Measurements from ENCODE around the gene NELFE. TPM values are rescaled to one million over a fixed set of nuclear protein-coding genes. Genes with fewer than 3 reads are reported as not detected.
"Not testable (repeated sequence)": the region's sequence is repeated elsewhere in the genome, so short reads cannot be mapped to it uniquely, and the experiment has no call there.

Gene NELFE
- polyA plus RNA-seq, 1 donor, result 69.7 TPM

DNA sequence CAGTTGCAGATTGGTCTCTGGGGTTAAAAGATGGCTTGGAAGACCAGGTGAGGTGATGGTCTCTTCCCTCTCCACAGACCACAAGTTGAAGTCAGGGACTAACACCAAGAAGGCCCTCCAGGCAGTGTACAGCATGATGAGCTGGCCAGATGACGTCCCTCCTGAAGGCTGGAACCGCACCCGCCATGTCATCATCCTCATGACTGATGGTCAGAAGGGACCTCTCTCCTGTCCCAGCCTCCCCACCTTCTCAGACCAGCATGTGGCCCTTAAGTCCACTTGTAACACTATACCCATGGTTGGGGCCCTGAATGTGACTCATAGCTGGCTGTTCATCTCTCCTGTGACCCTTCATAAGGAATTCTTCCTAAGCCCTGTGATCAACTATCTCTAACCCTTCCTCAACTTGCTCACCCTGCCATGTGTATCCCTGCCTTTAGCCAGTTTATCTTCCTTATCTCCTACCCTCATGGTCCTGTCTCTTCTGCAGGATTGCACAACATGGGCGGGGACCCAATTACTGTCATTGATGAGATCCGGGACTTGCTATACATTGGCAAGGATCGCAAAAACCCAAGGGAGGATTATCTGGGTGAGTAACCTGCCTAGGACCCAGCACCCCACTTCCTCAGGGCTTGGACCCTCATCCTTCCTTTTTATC, 9.9 kb downstream of the NELFE start:
- DNase-seq, result no peak

DNA sequence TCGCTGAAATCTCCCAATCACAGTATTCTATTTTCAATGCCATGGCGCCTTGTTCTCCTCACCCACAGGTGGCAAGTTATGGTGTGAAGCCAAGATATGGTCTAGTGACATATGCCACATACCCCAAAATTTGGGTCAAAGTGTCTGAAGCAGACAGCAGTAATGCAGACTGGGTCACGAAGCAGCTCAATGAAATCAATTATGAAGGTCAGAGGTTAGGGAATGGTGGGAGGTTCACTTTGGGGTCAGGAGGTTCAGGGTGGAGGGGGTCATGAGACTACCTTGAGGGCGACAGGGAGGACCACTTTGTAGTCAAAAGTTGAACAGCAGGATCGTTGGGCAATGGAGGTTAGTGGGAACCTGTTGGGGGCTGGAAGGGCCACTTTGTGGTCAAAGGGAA, 10.5 kb downstream of the NELFE start:
- DNase-seq, result no peak

DNA sequence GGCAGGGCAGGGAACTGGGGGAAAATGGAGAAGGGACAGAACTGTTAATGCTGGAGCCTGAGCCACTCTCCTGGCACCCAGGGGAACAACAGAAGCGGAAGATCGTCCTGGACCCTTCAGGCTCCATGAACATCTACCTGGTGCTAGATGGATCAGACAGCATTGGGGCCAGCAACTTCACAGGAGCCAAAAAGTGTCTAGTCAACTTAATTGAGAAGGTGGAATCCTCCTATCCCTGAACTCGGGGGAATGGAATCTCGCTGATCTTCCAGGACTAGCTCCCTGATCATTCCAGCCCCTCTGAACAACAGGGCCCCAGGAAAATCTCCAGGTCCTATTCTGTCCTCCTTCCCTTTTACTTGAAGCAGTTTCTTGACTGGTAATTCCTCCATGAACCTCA, 10.9 kb downstream of the NELFE start:
- no peak for DNase-seq

DNA sequence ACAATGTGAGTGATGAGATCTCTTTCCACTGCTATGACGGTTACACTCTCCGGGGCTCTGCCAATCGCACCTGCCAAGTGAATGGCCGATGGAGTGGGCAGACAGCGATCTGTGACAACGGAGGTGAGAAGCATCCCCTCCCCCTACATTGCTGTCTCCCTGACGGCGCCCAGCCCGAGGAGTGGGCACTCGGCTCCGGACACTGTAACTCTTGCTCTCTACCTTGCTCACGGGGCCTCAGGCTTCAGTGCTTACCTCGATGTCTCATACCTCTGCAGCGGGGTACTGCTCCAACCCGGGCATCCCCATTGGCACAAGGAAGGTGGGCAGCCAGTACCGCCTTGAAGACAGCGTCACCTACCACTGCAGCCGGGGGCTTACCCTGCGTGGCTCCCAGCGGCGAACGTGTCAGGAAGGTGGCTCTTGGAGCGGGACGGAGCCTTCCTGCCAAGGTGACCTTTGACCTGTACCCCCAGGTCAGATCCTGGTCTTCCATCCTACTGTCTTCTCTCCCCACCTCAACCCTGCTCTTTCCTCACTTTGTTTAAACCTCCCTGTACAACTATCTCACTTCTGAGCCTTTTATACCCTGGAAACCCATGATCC, 11.6 kb downstream of the NELFE start:
- DNase-seq, result no peak

DNA sequence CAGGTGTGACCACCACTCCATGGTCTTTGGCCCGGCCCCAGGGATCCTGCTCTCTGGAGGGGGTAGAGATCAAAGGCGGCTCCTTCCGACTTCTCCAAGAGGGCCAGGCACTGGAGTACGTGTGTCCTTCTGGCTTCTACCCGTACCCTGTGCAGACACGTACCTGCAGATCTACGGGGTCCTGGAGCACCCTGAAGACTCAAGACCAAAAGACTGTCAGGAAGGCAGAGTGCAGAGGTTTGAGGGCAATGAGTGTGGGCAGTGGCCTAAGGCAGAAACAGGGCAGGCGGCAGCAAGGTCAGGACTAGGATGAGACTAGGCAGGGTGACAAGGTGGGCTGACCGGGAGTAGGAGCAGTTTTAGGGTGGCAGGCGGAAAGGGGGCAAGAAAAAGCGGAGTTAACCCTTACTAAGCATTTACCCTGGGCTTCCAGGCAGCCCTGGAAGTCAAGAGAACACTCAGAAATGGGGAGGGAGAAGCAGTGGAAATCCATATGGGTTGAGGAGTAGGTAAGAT, 12.3 kb downstream of the NELFE start:
- no peak for DNase-seq

DNA sequence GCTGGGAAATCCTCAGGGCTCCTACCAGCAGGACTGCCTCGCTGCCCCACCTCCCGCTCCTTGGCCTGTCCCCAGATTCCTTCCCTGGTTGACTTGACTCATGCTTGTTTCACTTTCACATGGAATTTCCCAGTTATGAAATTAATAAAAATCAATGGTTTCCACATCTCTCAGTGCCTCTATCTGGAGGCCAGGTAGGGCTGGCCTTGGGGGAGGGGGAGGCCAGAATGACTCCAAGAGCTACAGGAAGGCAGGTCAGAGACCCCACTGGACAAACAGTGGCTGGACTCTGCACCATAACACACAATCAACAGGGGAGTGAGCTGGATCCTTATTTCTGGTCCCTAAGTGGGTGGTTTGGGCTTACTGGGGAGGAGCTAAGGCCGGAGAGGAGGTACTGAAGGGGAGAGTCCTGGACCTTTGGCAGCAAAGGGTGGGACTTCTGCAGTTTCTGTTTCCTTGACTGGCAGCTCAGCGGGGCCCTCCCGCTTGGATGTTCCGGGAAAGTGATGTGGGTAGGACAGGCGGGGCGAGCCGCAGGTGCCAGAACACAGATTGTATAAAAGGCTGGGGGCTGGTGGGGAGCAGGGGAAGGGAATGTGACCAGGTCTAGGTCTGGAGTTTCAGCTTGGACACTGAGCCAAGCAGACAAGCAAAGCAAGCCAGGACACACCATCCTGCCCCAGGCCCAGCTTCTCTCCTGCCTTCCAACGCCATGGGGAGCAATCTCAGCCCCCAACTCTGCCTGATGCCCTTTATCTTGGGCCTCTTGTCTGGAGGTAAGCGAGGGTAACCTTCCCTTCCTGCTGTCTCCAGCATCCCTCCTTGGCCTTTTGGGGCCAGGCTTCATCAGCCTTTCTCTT, 13.0 kb downstream of the NELFE start, which contains the start of gene CFB:
Gene CFB (plus strand): TSS at position 589 of the 863 bp plus-strand sequence. CDS start 127 bp downstream, at position 716.
- peak; percentile 64 for DNase-seq

DNA sequence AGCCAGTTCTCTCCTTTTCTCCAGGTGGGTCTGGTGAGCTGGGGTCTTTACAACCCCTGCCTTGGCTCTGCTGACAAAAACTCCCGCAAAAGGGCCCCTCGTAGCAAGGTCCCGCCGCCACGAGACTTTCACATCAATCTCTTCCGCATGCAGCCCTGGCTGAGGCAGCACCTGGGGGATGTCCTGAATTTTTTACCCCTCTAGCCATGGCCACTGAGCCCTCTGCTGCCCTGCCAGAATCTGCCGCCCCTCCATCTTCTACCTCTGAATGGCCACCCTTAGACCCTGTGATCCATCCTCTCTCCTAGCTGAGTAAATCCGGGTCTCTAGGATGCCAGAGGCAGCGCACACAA, 13.6 kb downstream of the NELFE start:
- no peak for DNase-seq

DNA sequence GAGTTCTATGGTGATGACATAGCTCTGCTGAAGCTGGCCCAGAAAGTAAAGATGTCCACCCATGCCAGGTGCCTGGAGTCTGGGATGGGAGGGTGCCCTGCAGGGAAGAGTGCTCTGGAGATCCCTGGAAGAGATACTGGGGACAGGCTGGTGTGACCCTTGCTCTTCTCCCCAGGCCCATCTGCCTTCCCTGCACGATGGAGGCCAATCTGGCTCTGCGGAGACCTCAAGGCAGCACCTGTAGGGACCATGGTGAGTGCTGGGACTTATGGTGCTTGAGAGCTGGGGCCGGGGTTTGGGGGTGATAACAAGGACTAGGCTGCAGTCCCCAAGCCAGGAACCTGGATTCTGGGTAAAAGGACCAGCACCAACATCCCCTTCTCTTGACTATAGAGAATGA, 15.0 kb downstream of the NELFE start:
- no peak for DNase-seq

DNA sequence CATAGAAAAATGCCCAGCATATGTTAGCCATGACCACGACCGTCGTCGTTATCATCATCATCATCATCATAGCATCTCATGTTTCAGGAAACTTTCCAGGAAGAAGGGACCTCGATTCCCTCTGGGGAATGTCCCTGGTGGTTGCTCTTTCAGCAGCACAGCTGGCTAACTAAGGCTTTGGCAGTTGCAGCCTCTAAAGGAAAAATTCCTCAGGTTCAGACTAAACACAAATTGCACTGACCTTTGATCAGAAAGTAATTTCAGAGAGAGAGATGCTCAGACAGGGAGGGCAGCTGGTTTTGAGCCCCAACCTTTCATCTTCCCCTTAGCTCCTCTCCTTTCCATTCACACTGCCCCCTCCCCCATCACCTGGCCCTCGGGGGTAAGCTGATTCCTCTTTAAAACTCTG, 18.5 kb downstream of the NELFE start:
- DNase-seq, result no peak

DNA sequence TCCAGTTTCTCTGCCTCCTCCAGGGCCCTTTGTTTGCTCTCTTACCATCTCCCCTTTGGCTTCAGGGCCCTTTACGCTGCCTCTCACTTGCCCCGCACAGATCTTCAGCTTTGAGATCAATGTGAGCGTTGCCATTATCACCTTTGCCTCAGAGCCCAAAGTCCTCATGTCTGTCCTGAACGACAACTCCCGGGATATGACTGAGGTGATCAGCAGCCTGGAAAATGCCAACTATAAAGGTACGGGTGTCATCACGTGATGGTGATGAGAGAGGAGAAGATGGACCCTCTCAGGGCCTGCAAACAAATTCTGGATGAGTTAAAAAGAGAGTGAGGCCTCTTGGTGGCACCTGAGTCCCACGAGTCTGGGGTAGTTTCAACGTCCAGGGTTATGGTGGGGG, 22.9 kb downstream of the NELFE start:
- DNase-seq, result no peak

DNA sequence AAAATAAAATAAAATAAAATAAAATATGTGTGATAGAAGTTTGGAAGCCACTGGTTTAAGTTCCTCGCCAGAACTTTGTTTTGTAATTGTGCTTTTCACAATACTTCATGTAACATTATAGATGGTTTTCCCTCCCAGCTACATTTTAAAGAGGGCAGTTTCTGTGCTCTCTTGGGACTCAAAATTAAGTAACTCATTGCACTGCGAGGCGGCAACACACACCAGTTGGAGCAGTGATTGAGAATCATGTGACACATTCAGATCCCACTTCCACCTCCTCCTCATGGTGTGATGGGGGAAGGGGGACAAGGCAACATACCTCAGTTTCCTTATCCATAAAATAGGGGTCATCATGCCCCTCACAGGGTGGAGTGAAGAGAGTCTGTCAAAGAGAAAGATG, 23.8 kb downstream of the NELFE start:
- no peak for DNase-seq

DNA sequence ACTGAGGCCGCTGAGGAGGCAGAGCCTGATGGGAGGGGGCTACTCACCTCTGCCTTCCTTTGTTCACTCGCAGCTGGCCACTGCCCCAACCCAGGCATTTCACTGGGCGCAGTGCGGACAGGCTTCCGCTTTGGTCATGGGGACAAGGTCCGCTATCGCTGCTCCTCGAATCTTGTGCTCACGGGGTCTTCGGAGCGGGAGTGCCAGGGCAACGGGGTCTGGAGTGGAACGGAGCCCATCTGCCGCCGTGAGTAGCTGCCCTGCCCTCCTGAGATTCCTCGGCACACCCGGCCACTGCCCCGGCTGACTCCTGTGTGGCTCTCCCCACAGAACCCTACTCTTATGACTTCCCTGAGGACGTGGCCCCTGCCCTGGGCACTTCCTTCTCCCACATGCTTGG, 25.2 kb downstream of the NELFE start:
- DNase-seq, result no peak

DNA sequence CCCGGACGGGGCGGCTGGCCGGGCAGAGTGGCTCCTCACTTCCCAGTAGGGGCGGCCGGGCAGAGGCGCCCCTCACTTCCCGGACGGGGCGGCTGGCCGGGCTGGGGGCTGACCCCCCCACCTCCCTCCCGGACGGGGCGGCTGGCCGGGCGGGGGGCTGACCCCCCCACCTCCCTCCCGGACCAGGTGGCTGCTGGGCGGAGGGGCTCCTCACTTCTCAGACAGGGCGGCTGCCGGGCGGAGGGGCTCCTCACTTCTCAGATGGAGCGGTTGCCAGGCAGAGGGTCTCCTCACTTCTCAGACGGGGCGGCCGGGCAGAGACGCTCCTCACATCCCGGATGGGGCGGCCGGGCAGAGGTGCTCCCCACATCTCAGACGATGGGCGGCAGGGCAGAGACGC, 26.6 kb downstream of the NELFE start:
- not testable (repeated sequence) for DNase-seq

DNA sequence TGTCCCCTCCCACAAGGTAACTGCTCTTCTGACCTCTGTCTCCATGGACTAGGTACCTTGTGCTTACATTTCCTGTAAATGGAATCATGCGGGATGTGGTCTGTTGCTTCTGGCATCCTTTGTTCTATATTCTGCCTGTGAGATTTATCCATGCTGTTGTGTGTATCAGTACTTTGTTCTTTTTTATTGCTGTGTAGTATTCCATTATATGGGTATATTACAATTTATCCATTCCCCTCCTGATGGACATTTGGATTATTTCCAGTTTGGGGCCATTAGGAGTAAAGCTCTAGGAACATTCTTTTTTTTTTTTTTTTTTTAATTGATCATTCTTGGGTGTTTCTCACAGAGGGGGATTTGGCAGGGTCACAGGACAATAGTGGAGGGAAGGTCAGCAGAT, 27.8 kb downstream of the NELFE start:
- no peak for DNase-seq

DNA sequence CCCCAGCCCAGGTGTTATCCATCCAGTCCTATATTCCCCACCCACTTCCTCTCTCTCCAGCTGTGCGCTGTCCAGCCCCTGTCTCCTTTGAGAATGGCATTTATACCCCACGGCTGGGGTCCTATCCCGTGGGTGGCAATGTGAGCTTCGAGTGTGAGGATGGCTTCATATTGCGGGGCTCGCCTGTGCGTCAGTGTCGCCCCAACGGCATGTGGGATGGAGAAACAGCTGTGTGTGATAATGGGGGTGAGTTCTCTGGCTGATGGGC, 30.2 kb downstream of the NELFE start:
- no peak for DNase-seq

DNA sequence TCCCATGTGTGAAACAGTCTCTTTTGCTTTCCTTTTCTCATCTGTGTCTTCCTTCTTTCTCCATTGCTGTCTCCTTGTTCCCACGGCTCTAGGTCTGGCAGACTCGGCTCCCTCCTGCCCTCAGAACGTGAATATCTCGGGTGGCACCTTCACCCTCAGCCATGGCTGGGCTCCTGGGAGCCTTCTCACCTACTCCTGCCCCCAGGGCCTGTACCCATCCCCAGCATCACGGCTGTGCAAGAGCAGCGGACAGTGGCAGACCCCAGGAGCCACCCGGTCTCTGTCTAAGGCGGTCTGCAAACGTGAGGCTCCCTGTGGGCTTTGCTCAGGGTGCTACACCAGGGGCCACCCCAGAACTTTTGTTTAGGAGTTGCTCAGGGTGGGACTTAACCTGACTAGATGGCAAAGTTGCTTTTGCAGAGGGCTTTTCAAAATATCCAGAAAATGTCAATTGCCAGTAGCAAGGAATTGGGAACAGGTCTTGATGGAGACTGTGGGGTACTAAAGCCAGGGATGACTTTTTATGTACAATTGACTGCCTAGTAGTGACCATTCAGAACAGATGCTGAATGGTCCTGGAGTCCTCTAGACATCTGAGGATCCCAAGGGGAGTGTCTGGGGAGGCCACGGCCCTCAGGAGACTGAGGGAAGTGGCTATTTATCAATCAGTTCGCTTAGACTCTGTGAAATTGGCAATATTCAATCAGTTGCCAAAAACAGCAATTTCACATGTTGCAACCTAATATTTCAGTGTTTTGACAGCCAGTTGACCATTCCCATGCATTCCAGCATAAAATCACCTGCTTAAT, 30.7 kb downstream of the NELFE start:
- no peak for DNase-seq

DNA sequence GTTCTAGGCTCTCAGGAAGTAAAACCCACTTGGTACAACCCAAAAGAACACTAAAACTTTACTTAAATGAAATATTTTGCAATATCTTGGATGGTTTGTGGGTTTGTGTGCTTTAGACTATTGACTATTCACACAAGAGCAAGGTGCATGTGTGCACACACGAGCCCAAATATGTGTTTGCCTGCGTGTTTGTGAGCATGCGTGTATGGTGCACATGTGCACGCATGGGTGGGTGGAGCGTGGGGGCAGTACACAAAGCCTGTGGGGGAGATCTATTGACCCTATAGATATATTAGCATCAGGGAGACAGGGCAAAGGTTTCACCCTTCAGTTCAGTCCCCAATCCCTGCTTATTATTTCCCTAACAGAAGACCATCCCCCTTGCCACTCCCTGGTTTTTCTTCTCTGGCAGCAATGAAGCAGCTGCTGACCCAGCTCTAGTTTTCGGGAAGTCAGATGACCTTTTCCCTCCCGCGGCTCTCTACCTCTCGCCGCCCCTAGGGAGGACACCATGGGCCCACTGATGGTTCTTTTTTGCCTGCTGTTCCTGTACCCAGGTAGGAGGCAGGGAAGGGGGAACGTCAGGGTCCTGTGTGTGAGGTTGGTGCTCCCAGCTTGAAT, 31.4 kb downstream of the NELFE start, which contains the start of gene C2:
Gene C2 (plus strand): TSS at position 476 of the 621 bp plus-strand sequence. CDS start 36 bp downstream, at position 512.
- no peak for DNase-seq

DNA sequence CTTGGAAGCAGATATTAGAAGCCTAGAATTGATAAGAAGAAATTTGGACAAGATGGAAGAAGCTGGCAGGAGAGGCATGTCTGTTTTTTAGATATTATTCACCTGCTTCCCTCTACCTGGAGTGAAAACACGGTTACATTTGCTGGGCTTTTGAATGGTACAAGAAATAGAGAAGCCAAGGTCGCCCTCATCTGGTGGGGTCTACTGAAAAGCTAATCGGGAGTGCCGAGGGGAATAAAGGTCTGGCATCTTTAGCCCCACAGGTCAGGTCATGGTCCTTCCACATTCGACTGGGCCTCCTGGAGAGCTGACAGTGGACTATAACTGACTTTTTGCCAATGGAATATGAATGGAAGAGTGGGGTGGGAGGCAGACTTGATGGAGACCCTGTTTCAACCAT, 35.8 kb downstream of the NELFE start:
- no peak for DNase-seq

DNA sequence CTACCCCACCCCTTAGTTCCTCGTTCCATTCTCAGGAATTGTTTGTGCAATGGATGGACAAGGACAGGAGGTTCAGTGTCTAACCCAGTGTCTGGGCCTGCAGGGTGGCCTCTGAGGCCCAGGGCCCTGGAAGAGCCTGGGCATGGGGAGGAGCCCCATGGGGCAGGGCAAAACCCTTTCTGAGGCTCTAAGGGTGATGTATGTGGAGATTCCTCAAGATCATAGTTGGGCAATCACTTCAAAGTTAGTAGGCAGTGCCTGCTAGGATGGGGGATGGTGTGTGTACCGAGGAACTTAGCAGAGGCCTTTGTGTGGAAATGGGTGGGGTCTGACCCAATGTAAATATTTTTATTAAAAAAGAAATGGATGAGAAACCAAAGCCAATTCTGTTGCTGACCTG, 38.0 kb downstream of the NELFE start:
- DNase-seq, result no peak

DNA sequence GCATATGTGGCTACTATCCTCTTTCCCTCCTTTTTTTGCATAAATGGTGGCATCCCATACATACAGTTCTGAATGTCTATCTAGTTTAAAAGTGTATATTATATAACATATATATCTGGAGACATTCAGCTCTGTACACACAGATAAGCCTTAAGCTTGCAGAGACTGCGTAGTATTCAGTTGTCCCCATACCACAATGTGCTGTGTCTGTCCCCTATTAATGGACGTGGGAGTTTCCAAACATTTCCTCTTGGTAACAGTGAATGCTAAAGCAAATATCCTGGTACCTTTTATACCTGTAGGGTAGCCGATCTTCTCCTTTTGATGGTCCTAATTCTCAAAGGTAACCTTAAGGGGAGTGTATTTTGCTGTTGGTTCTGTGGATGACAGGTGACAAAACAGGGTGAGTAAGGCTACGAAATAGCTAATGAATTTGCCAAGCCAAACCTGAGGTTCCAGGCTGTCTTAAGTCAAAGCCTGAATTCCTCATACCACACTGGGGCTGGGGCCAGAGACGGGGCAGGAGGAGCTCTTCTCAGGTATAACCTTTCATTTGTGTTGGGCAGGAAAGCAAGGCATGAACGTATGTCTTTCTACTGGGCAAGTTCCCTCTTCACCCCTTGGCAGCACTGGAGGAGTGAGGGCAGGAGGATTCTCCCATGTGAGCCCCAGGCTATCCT, 39.0 kb downstream of the NELFE start:
- DNase-seq, result no peak

DNA sequence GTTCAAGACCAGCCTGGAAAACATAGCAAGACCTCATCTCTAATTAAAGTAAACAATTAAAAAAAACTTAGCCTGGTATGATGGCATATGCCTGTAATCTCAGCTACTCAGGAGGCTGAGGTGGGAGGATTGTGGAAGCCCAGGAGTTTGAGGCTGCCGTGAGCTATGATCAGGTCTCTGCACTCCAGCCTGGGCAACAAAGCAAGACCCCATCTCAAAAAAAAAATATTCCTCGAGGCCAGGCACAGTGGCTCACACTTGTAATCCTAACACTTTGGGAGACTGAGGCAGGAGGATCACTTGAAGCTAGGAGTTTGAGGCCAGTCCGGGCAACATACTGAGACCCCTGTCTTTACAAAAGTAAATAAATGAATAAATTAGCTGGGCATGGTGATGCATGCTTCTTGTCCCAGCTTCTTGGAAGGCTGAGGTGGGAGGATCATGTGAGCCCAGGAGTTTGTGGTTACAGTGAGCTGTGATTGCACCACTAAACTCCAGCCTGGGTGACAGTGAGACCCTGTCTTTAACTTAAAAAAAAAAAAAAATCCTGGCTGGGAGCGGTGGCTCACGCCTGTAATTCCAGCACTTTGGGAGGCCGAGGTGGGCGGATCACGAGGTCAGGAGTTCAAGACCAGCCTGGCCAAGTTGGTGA, 40.6 kb downstream of the NELFE start:
- no peak for DNase-seq
